Right lobe of liver (tissue), 6 donors: ENCODE results near the gene YBX2. TPM values are rescaled to one million over a fixed set of nuclear protein-coding genes. Genes with fewer than 3 reads are reported as not detected.

ENCODE experiments used
- ATAC-seq, 4 donors: fragments of 200-7000 bp; cut with Tn5 transposase; one replicate each; pipeline ENCODE4 v1.9.1; 2020; ENCODE audit warnings: mild to moderate bottlenecking in 4 of 4, moderate library complexity in 4 of 4
- DNase-seq, 3 donors: peaks; one replicate each; pipeline ENCODE4 v3.0.0-alpha.2; 2020
- H3K27ac ChIP-seq, 3 donors: fragments of 200-600 bp; one replicate each; pipeline ENCODE4 v1.8.0; 2022
- H3K27me3 ChIP-seq, 2 donors: fragments of 200-600 bp; one replicate each; pipeline ENCODE4 v1.8.0; 2022
- H3K36me3 ChIP-seq, 4 donors: fragments of 200-600 bp; sonication (generic) in 1 of 4; one replicate each; pipeline versions ENCODE4 v1.5.1 to v1.8.0; 2017 to 2022; ENCODE audit warnings: control low read depth in 1 of 4
- H3K4me1 ChIP-seq, 4 donors: fragments of 200-600 bp; sonication (generic) in 1 of 4; one replicate each; pipeline versions ENCODE4 v1.5.1 to v1.8.0; 2017 to 2022; ENCODE audit warnings: control low read depth in 1 of 4
- H3K4me3 ChIP-seq, 3 donors: fragments of 200-600 bp; one replicate each; pipeline ENCODE4 v1.8.0; 2022
- H3K9me3 ChIP-seq, 4 donors: fragments of 200-600 bp; sonication (generic) in 1 of 4; one replicate each; pipeline versions ENCODE4 v1.5.1 to v1.8.0; 2017 to 2022; ENCODE audit warnings: control low read depth in 1 of 4
- CTCF ChIP-seq, 4 donors: fragments of 200-600 bp in 3 of 4; fragments of 450-650 bp in 1 of 4; IDR thresholded peaks; one replicate each; pipeline versions ENCODE4 v1.5.1 to v1.8.0; 2016 to 2022; ENCODE audit warnings: antibody characterized with exemption in 4 of 4, mild to moderate bottlenecking in 2 of 4
- POLR2A ChIP-seq: fragments of 450-650 bp; IDR thresholded peaks from one replicate; pipeline ENCODE4 v1.6.1; 2017; ENCODE audit warnings: antibody characterized with exemption, mild to moderate bottlenecking
- WGBS: methylation state at CpG from one replicate; pipeline ENCODE4 v1.1.6; 2018; ENCODE audit warnings: low coverage, low lambda C conversion rate; ENCODE audit not compliant: insufficient coverage; ENCODE audit errors: missing lambda C conversion rate; 5-methylcytosine and 5-hydroxymethylcytosine counted together
- intact Hi-C, 2 donors: fragments of 100-400 bp; cut with DNase I; formaldehyde crosslinking; loops; one replicate each; pipeline versions ENCODE4 v1.11.2 to v1.14.1; 2022
- total RNA-seq, 6 experiments: library from RNA; depleted of rRNA in 2 of 6; stranded (reverse); fragments of >200 nt in 2 of 6; fragmentation: NEBNext Ultra II Directional in 3 of 6; extraction: Animal tissue kit (Norgen Biotek cat#: 25700) in 3 of 6; gene quantifications; one replicate each; pipeline versions ENCODE4 v1.1.0 to v1.2.4, GENCODE V29; 2016 to 2023
- donor health status: DM: no; HTN: yes; CAD: no.
- donor health status: DM: no; HTN: no; CAD: no.
- donor health status: DM: no; HTN: no; CAD: no.
- donor health status: DM: no; HTN: yes; CAD: no.
- donor health status: DM: no; HTN: yes; CAD: no.

YBX2 gene
- total RNA-seq, 6 experiments from 2014 or later: 0.27 to 1.7 (median 0.90) TPM

- Histone ChIP-seq H3K4me3 (no peak overlapping the region), H3K27me3 (no peaks in the 10 kb centered on the region), H3K36me3 (no peaks in the 10 kb centered on the region), H3K4me1 (no peaks in the 10 kb centered on the region), H3K9me3 (no peaks in the 10 kb centered on the region), H3K27ac (no peak overlapping the region)
- DNase-seq: no peak
- ATAC-seq: no peak
- intact Hi-C loops: no loop called here
- TF ChIP-seq POLR2A (no peak), CTCF (IDR thresholded peaks at IDR 0.05) (no peak)
- WGBS: 47% methylated on average over 2 of the region's 18 CpGs
Measured at GRCh38 chr17:7289256-7290032, 5.0 kb downstream of the YBX2 start.

GRCh38 chr17:7285679-7286078, 8.8 kb downstream of the YBX2 start:
- H3K4me3 ChIP-seq: no peak overlapping the region
- H3K4me1 ChIP-seq: peaks cover 0 to 16% (median 2%) of the 10 kb centered on the region in 4 donors
- DNase-seq: no peak
- intact Hi-C loops: no loop called here
- no peak overlapping the region for H3K27ac ChIP-seq
- ATAC-seq: no peak
- 95% methylated on average over 9 of the region's 12 CpGs for WGBS
- no peak for TF ChIP-seq POLR2A
- no peak for TF ChIP-seq CTCF (IDR thresholded peaks at IDR 0.05)
- no peaks in the 10 kb centered on the region for H3K27me3 ChIP-seq
- no peaks in the 10 kb centered on the region for H3K9me3 ChIP-seq
- no peaks in the 10 kb centered on the region for H3K36me3 ChIP-seq

GRCh38 chr17:7284911-7285310, 9.5 kb downstream of the YBX2 start:
- H3K36me3 ChIP-seq: no peaks in the 10 kb centered on the region
- H3K27ac ChIP-seq: no peak overlapping the region
- no peak for DNase-seq
- no peaks in the 10 kb centered on the region for H3K9me3 ChIP-seq
- ATAC-seq: no peak
- no peaks in the 10 kb centered on the region for H3K27me3 ChIP-seq
- no peak for TF ChIP-seq CTCF (IDR thresholded peaks at IDR 0.05)
- no peak for TF ChIP-seq POLR2A
- H3K4me3 ChIP-seq: no peak overlapping the region
- peaks cover 0 to 20% (median 2%) of the 10 kb centered on the region in 4 donors for H3K4me1 ChIP-seq
- 100% methylated on average over 2 of the region's 16 CpGs for WGBS
- intact Hi-C loops: no loop called here

GRCh38 chr17:7283471-7284216, 10.8 kb downstream of the YBX2 start:
- intact Hi-C loops: no loop called here
- Histone ChIP-seq H3K27ac (no peak overlapping the region), H3K27me3 (no peaks in the 10 kb centered on the region), H3K9me3 (no peaks in the 10 kb centered on the region), H3K36me3 (no peaks in the 10 kb centered on the region), H3K4me1 (peaks cover 0 to 20% (median 2%) of the 10 kb centered on the region in 4 donors), H3K4me3 (no peak overlapping the region)
- 89% methylated on average over 8 of the region's 18 CpGs for WGBS
- no peak for TF ChIP-seq CTCF (IDR thresholded peaks at IDR 0.05)
- TF ChIP-seq POLR2A: no peak
- no peak for ATAC-seq
- DNase-seq: no peak
